ENCODE measurements around the gene PSMG3.
"Not testable (repeated sequence)": the region's sequence is repeated elsewhere in the genome, so short reads cannot be mapped to it uniquely, and the experiment has no call there.

Gene PSMG3

GRCh38 chr7:1531263-1531978, 38.4 kb downstream of the PSMG3 start:
- DNase-seq: no peak

- peak; percentile 53 for DNase-seq
Observed at GRCh38 chr7:1530946-1531262, 38.9 kb downstream of the PSMG3 start.

GRCh38 chr7:1529383-1530116, 40.3 kb downstream of the PSMG3 start:
- no peak for DNase-seq

- no peak for DNase-seq
Observed at GRCh38 chr7:1526271-1526754, 43.5 kb downstream of the PSMG3 start.

- no peak for DNase-seq
Observed at GRCh38 chr7:1525409-1525808, 44.4 kb downstream of the PSMG3 start.

GRCh38 chr7:1523844-1524243, 46.0 kb downstream of the PSMG3 start:
- no peak for DNase-seq

- no peak for DNase-seq
Observed at GRCh38 chr7:1523208-1523607, 46.6 kb downstream of the PSMG3 start.

- no peak for DNase-seq
Observed at GRCh38 chr7:1521456-1521855, 48.4 kb downstream of the PSMG3 start.

- DNase-seq: no peak
Observed at GRCh38 chr7:1520539-1521234, 49.1 kb downstream of the PSMG3 start.

GRCh38 chr7:1519322-1519922, 50.4 kb downstream of the PSMG3 start:
- not testable (repeated sequence) for DNase-seq
